Measurements from ENCODE around the gene TMCC3. TPM values are rescaled to one million over a fixed set of nuclear protein-coding genes. Genes with fewer than 3 reads are reported as not detected.

TMCC3 gene
- total RNA-seq, 1 experiment from 2014 or later, result 2.1 TPM

DNA sequence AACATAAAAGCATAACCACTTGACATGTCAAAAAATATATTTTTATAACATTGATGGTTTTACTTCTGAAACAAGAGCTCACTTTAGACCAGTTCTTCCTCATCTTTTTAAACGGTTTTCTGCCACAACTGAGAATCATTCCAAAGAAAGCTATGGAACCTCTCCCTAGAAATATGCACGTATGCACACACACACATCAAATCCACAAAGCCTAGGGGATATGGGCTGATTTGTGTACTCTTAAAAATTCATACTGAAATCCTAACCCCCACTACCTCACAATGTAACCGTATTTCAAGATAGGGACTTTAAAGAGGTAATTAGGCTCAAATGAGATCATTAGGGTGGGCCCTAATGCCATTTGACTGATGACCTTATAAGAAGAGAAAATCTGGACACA lies 19.3 kb downstream of the TMCC3 start:
- TF ChIP-seq, protein P1, sequence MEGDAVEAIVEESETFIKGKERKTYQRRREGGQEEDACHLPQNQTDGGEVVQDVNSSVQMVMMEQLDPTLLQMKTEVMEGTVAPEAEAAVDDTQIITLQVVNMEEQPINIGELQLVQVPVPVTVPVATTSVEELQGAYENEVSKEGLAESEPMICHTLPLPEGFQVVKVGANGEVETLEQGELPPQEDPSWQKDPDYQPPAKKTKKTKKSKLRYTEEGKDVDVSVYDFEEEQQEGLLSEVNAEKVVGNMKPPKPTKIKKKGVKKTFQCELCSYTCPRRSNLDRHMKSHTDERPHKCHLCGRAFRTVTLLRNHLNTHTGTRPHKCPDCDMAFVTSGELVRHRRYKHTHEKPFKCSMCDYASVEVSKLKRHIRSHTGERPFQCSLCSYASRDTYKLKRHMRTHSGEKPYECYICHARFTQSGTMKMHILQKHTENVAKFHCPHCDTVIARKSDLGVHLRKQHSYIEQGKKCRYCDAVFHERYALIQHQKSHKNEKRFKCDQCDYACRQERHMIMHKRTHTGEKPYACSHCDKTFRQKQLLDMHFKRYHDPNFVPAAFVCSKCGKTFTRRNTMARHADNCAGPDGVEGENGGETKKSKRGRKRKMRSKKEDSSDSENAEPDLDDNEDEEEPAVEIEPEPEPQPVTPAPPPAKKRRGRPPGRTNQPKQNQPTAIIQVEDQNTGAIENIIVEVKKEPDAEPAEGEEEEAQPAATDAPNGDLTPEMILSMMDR (IDR thresholded peaks at IDR 0.05; ENCODE audit: insufficient read depth in 1 of 2, low read depth in 1 of 2, low read length in 1 of 2, severe bottlenecking in 1 of 2, unreplicated experiment in 1 of 2), result no peak
- intact Hi-C loops (cut with micrococcal nuclease; ENCODE audit: unreplicated experiment), result no loop called here
- Mint-ChIP-seq H3K4me3 (ENCODE audit: unreplicated experiment) (no peak overlapping the region), H3K4me1 (ENCODE audit: low read depth, unreplicated experiment) (no peaks in the 10 kb centered on the region), H3K27ac (ENCODE audit: unreplicated experiment) (no peak overlapping the region), H3K36me3 (ENCODE audit: insufficient read depth, unreplicated experiment) (no peaks in the 10 kb centered on the region), H3K27me3 (ENCODE audit: insufficient read depth, unreplicated experiment) (no peaks in the 10 kb centered on the region), H3K9me3 (ENCODE audit: unreplicated experiment) (no peaks in the 10 kb centered on the region)
- BruUV-seq (replicated peaks), result no TSS peak
- no peaks in the 10 kb centered on the region for H3K27me3 ChIP-seq (replicated peaks; ENCODE audit: control insufficient read depth, insufficient read depth, low read length)
- no peaks in the 10 kb centered on the region for H3K36me3 ChIP-seq (ENCODE audit: control insufficient read depth, insufficient read depth, low read length)
- no peak overlapping the region for H3K4me3 ChIP-seq (ENCODE audit: low read depth, low read length)
- no peaks in the 10 kb centered on the region; the same call in 1 of the 2 replicates for H3K4me1 ChIP-seq
- no peak for DNase-seq
- no peaks in the 10 kb centered on the region for H3K9me3 ChIP-seq
- CTCF ChIA-PET, result no interaction called here
- POLR2A ChIA-PET, result no interaction called here

DNA sequence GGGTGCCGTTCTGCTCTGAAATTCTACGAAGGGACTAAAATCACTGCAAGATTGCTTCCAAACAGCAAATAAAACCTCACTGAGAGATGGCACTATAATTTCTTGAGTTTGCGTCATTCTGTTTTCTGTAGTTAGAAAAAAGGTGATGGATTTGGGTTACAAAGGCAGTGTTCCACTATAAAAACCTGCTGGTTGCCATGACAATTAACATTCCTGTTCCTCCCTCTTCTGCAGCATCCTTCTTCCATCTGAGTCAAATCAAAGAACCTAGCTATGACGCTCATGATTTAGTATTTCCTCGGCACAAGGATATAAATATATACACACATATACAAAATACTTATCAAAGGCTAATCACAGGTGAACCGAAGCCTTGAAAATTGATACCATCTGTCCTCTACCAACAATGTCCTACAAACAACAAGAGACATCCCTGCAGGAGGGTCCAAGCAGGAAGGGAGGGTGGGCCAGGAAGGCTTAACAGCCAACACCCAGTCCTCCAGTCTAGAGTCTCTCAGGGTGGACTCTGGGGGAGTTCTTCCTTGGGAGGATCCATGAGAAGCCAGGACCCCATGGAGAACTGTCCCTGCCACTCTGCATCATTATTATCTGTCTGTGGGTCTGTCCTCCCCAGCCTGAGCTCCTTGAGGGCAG lies 21.4 kb downstream of the TMCC3 start:
- no peak overlapping the region for H3K4me3 ChIP-seq (ENCODE audit: low read depth, low read length)
- Mint-ChIP-seq H3K9me3 (ENCODE audit: unreplicated experiment) (no peaks in the 10 kb centered on the region), H3K4me1 (ENCODE audit: low read depth, unreplicated experiment) (no peaks in the 10 kb centered on the region), H3K27me3 (ENCODE audit: insufficient read depth, unreplicated experiment) (no peaks in the 10 kb centered on the region), H3K27ac (ENCODE audit: unreplicated experiment) (no peak overlapping the region), H3K4me3 (ENCODE audit: unreplicated experiment) (no peak overlapping the region), H3K36me3 (ENCODE audit: insufficient read depth, unreplicated experiment) (no peaks in the 10 kb centered on the region)
- H3K27me3 ChIP-seq (replicated peaks; ENCODE audit: control insufficient read depth, insufficient read depth, low read length), result no peaks in the 10 kb centered on the region
- H3K36me3 ChIP-seq (ENCODE audit: control insufficient read depth, insufficient read depth, low read length), result no peaks in the 10 kb centered on the region
- TF ChIP-seq, protein P1 (IDR thresholded peaks at IDR 0.05; ENCODE audit: insufficient read depth in 1 of 2, low read depth in 1 of 2, low read length in 1 of 2, severe bottlenecking in 1 of 2, unreplicated experiment in 1 of 2), result no peak
- H3K9me3 ChIP-seq, result peaks cover 5% of the 10 kb centered on the region
- intact Hi-C loops (cut with micrococcal nuclease; ENCODE audit: unreplicated experiment), result no loop called here
- CTCF ChIA-PET, result no interaction called here
- no peak for DNase-seq
- BruUV-seq (replicated peaks), result no TSS peak
- POLR2A ChIA-PET, result no interaction called here
- H3K4me1 ChIP-seq, result no peaks in the 10 kb centered on the region; the same call in 1 of the 2 replicates

DNA sequence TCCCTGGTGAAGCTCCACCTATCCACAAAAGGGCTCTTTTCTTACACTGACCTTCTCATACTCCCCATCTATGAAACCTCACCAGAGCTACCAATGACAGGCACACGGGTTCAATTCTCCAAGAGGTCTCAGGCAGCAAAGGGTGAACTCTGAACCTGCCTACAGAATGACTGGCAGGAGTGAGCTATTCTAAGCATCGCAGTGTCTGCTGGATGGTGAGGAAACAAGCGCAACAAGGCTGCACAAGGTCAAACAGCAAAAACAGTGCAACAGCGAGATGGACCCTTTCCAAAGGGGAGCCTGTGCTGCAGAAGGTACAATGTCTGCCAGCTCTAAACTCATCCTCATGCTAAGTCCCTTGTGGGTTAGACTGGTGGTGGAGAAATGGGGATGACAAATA lies 22.0 kb downstream of the TMCC3 start:
- Histone ChIP-seq H3K36me3 (ENCODE audit: control insufficient read depth, insufficient read depth, low read length) (no peaks in the 10 kb centered on the region), H3K9me3 (peaks cover 6% of the 10 kb centered on the region), H3K27me3 (replicated peaks; ENCODE audit: control insufficient read depth, insufficient read depth, low read length) (no peaks in the 10 kb centered on the region), H3K4me3 (ENCODE audit: low read depth, low read length) (no peak overlapping the region), H3K4me1 (no peaks in the 10 kb centered on the region; the same call in 1 of the 2 replicates)
- H3K27me3 Mint-ChIP-seq (ENCODE audit: insufficient read depth, unreplicated experiment), result no peaks in the 10 kb centered on the region
- no peak overlapping the region for H3K4me3 Mint-ChIP-seq (ENCODE audit: unreplicated experiment)
- H3K27ac Mint-ChIP-seq (ENCODE audit: unreplicated experiment), result no peak overlapping the region
- ChIA-PET CTCF (interaction anchor here (0.5 kb wide), 1 partner anchor 906 kb away, joined by 4 read pairs; no protein-coding TSS in a partner anchor), POLR2A (no interaction called here)
- intact Hi-C loops (cut with micrococcal nuclease; ENCODE audit: unreplicated experiment), result no loop called here
- H3K4me1 Mint-ChIP-seq (ENCODE audit: low read depth, unreplicated experiment), result no peaks in the 10 kb centered on the region
- TF ChIP-seq, protein P1 (IDR thresholded peaks at IDR 0.05; ENCODE audit: insufficient read depth in 1 of 2, low read depth in 1 of 2, low read length in 1 of 2, severe bottlenecking in 1 of 2, unreplicated experiment in 1 of 2), result no peak
- DNase-seq, result no peak
- no TSS peak for BruUV-seq (replicated peaks)
- H3K36me3 Mint-ChIP-seq (ENCODE audit: insufficient read depth, unreplicated experiment), result no peaks in the 10 kb centered on the region
- H3K9me3 Mint-ChIP-seq (ENCODE audit: unreplicated experiment), result no peaks in the 10 kb centered on the region

Data from Caco-2 (cell line).